Epithelial cell of esophagus (primary cell): ENCODE results near the gene APBB1IP.
"Not testable (repeated sequence)": the region's sequence is repeated elsewhere in the genome, so short reads cannot be mapped to it uniquely, and the experiment has no call there.

Experiments used
- DNase-seq: peaks from one replicate; pipeline ENCODE4 v3.0.0; 2010; ENCODE audit warnings: low read depth
- H3K4me3 ChIP-seq: 2 replicates; pipeline ENCODE4 v1.5.1; 2011; ENCODE audit warnings: mild to moderate bottlenecking, low read length, control low read depth
- CTCF ChIP-seq: IDR thresholded peaks from 2 replicates; pipeline ENCODE4 v1.5.1; 2011; ENCODE audit warnings: low read depth, mild to moderate bottlenecking, low read length, control low read depth, inconsistent platforms; ENCODE audit not compliant: insufficient read depth; ENCODE audit errors: missing control alignments

Gene APBB1IP

GRCh38 chr10:26491934-26492333 is 53.8 kb downstream of the APBB1IP start:
- H3K4me3 ChIP-seq = no peak overlapping the region
- DNase-seq = no peak
- TF ChIP-seq CTCF = no peak

- not testable (repeated sequence) for H3K4me3 ChIP-seq, DNase-seq
These were observed 54.6 kb downstream of the APBB1IP start for GRCh38 chr10:26492725-26493124.

GRCh38 chr10:26494018-26494417 is 55.9 kb downstream of the APBB1IP start:
- TF ChIP-seq CTCF = no peak
- H3K4me3 ChIP-seq = no peak overlapping the region
- DNase-seq = no peak

GRCh38 chr10:26499426-26499825 is 61.3 kb downstream of the APBB1IP start:
- no peak for TF ChIP-seq CTCF
- no peak overlapping the region for H3K4me3 ChIP-seq
- DNase-seq = no peak

- TF ChIP-seq CTCF = no peak
- no peak overlapping the region for H3K4me3 ChIP-seq
- DNase-seq = no peak
These were observed 64.8 kb downstream of the APBB1IP start for GRCh38 chr10:26502986-26503385.

- H3K4me3 ChIP-seq = no peak overlapping the region
- no peak for TF ChIP-seq CTCF
- DNase-seq = no peak
These were observed 65.8 kb downstream of the APBB1IP start for GRCh38 chr10:26503911-26504310.

- DNase-seq, H3K4me3 ChIP-seq: not testable (repeated sequence)
These were observed 66.3 kb downstream of the APBB1IP start for GRCh38 chr10:26504429-26504828.

GRCh38 chr10:26505491-26505890 is 67.3 kb downstream of the APBB1IP start:
- DNase-seq = no peak
- H3K4me3 ChIP-seq = no peak overlapping the region
- TF ChIP-seq CTCF = no peak
